CD8-positive, alpha-beta memory T cell (primary cell): ENCODE measurements around the gene AGL. TPM values are rescaled to one million over a fixed set of nuclear protein-coding genes. Genes with fewer than 3 reads are reported as not detected.
"Not testable (repeated sequence)": the region's sequence is repeated elsewhere in the genome, so short reads cannot be mapped to it uniquely, and the experiment has no call there.

Experiments used
- CTCF ChIA-PET: fragments of 350-600 bp; sonication (Branson Sonifier 250); formaldehyde crosslinking; loops from one replicate; lab custom pipeline; 2021; ENCODE audit warnings: antibody characterized with exemption; lab: Charles Lee
- POLR2A ChIA-PET: fragments of 350-600 bp; sonication (Branson Sonifier 250); formaldehyde crosslinking; loops from one replicate; lab custom pipeline; 2021; ENCODE audit warnings: antibody characterized with exemption; lab: Charles Lee
- DNase-seq, 5 donors: peaks; one replicate each; pipeline versions ENCODE4 v3.0.0 to v3.0.0-alpha.2; 2020 to 2022; ENCODE audit warnings: mixed read lengths in 1 of 5
- H3K27ac ChIP-seq: one replicate; pipeline ENCODE4 v1.7.0; 2013; ENCODE audit warnings: low read depth, mild to moderate bottlenecking, low read length, moderate library complexity
- H3K27me3 ChIP-seq: 2 replicates; pipeline ENCODE4 v1.7.0; 2013; ENCODE audit warnings: low read length, mild to moderate bottlenecking; ENCODE audit not compliant: insufficient read depth, poor library complexity, severe bottlenecking
- H3K36me3 ChIP-seq: 2 replicates; pipeline ENCODE4 v1.7.0; 2013; ENCODE audit warnings: mild to moderate bottlenecking, low read length, moderate library complexity; ENCODE audit not compliant: insufficient read depth
- H3K4me1 ChIP-seq: 2 replicates; pipeline ENCODE4 v1.7.0; 2013; ENCODE audit warnings: mild to moderate bottlenecking, low read length, moderate library complexity; ENCODE audit not compliant: insufficient read depth
- H3K4me3 ChIP-seq: 2 replicates; pipeline ENCODE4 v1.7.0; 2013; ENCODE audit warnings: mild to moderate bottlenecking, low read length
- H3K9me3 ChIP-seq: 2 replicates; pipeline ENCODE4 v1.7.0; 2013; ENCODE audit warnings: mild to moderate bottlenecking, low read length
- H3K27ac Mint-ChIP-seq, 8 donors: one replicate each; pipeline ENCODE4 v1.8.0; 2020 to 2021; ENCODE audit warnings: mixed read lengths in 8 of 8, mild to moderate bottlenecking in 6 of 8, inconsistent platforms in 3 of 8, moderate library complexity in 3 of 8
- H3K27me3 Mint-ChIP-seq, 2 donors: one replicate each; pipeline ENCODE4 v1.8.0; 2020 to 2021; ENCODE audit warnings: mixed read lengths in 2 of 2, mild to moderate bottlenecking in 1 of 2, moderate library complexity in 1 of 2
- H3K36me3 Mint-ChIP-seq, 3 donors: one replicate each; pipeline ENCODE4 v1.8.0; 2020 to 2021; ENCODE audit warnings: mixed read lengths in 3 of 3, inconsistent platforms in 1 of 3, mild to moderate bottlenecking in 1 of 3
- H3K4me1 Mint-ChIP-seq, 3 donors: one replicate each; pipeline ENCODE4 v1.8.0; 2020 to 2021; ENCODE audit warnings: mixed read lengths in 3 of 3, inconsistent platforms in 1 of 3, mild to moderate bottlenecking in 1 of 3
- H3K4me3 Mint-ChIP-seq, 7 donors: one replicate each; pipeline ENCODE4 v1.8.0; 2020 to 2021; ENCODE audit warnings: mixed read lengths in 7 of 7, mild to moderate bottlenecking in 6 of 7, moderate library complexity in 4 of 7, inconsistent platforms in 2 of 7
- H3K9me3 Mint-ChIP-seq, 5 donors: one replicate each; pipeline ENCODE4 v1.8.0; 2020 to 2022; ENCODE audit warnings: mixed read lengths in 5 of 5, mild to moderate bottlenecking in 3 of 5, moderate library complexity in 2 of 5, inconsistent platforms in 1 of 5
- polyA plus RNA-seq: library from polyadenylated mRNA; unstranded; fragments of 300-500 nt; fragmentation: Illumina TruSeq; gene quantifications from one replicate; pipeline ENCODE4 v1.2.3, GENCODE V29; 2021
- total RNA-seq, 2 experiments: library from RNA; stranded (reverse); gene quantifications; one replicate each; pipeline ENCODE4 v1.2.3, GENCODE V29; 2021

The AGL gene
- total and polyA plus RNA-seq, 3 experiments from 2014 or later: 8.0 to 16.4 (median 16.4) TPM

- H3K27me3 ChIP-seq, H3K4me1 Mint-ChIP-seq, CTCF ChIA-PET, H3K27me3 Mint-ChIP-seq, H3K9me3 ChIP-seq, H3K36me3 Mint-ChIP-seq, H3K36me3 ChIP-seq, POLR2A ChIA-PET, H3K27ac Mint-ChIP-seq, H3K4me3 ChIP-seq, H3K4me3 Mint-ChIP-seq, H3K4me1 ChIP-seq, H3K9me3 Mint-ChIP-seq, DNase-seq, H3K27ac ChIP-seq: not testable (repeated sequence)
These were observed 13.7 kb upstream of the AGL start for GRCh38 chr1:99836171-99837103.

DNA sequence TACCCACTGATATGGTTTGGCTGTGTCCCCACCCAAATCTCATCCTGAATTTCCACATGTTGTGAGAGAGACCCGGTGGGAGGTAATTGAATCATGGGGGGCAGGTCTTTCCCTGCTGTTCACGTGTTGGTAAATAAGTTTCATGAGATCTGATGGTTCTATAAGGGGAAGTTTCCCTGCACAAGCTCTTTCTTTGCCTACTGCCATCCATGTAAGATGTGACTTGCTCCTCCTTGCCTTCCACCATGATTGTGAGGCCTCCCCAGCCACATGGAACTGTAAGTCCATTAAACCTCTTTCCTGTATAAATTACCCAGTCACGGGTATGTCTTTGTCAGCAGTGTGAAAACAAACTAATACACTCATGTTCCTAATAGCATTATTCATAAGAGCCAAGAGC, 9.8 kb upstream of the AGL start:
- H3K9me3 Mint-ChIP-seq, H3K4me1 Mint-ChIP-seq, H3K27ac ChIP-seq, H3K27me3 Mint-ChIP-seq, H3K27ac Mint-ChIP-seq, H3K36me3 Mint-ChIP-seq, H3K4me1 ChIP-seq, H3K36me3 ChIP-seq, H3K9me3 ChIP-seq, H3K4me3 Mint-ChIP-seq, H3K27me3 ChIP-seq, H3K4me3 ChIP-seq, CTCF ChIA-PET, DNase-seq: not testable (repeated sequence)
- POLR2A ChIA-PET: interaction anchor here (0.7 kb wide), 1 partner anchor 236 kb away, joined by 6 read pairs; no protein-coding TSS in a partner anchor

DNA sequence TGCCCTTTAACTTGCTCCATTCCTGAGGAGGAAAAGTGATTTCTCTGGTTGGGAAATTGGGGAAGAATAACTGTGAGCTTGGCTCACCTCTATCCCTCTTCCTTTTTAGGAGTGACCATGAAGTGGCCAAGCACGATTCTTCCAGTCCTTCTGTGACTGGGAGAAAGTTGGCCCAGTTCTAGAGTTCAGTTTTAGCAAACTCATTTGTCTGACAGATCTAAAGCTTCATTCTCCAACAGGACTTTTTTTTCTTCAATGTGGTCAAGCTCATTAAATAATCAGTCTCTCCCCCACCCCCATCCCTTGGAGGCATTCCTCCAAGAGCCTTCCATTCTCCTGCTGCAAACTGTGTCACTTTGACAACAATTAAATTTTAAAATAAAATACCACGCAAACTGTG, 6.4 kb upstream of the AGL start:
- POLR2A ChIA-PET: no interaction called here

DNA sequence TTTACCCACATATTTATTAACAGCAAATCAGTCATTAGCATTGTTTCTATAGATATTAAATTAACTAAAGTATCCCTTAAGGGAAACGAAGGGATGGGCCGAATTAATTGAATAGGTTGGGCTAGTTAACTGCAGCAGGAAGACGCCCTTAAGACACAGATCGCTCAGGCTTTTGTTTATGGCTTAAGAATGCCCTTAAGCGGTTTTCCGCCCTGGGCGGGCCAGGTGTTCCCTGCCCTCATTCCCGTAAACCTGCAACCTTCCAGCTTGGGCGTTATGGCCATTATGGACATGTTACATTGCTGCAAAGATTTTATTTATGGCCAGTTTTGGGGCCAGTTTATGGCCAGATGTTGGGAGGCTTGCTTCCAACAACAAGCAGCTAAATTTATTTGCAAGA, 5.0 kb upstream of the AGL start:
- H3K9me3 Mint-ChIP-seq, CTCF ChIA-PET, H3K27me3 ChIP-seq, H3K27ac ChIP-seq, H3K36me3 ChIP-seq, POLR2A ChIA-PET, H3K9me3 ChIP-seq, H3K36me3 Mint-ChIP-seq, H3K4me1 ChIP-seq, DNase-seq, H3K4me3 Mint-ChIP-seq, H3K27me3 Mint-ChIP-seq, H3K27ac Mint-ChIP-seq, H3K4me3 ChIP-seq, H3K4me1 Mint-ChIP-seq: not testable (repeated sequence)

More for the DNA sequence above, 6.4 kb upstream of the AGL start:
- no peak overlapping the region for H3K27ac ChIP-seq
- no peaks in the 10 kb centered on the region for H3K27me3 ChIP-seq
- no peaks in the 10 kb centered on the region for H3K4me1 Mint-ChIP-seq
- DNase-seq: no peak
- H3K9me3 ChIP-seq: no peaks in the 10 kb centered on the region
- CTCF ChIA-PET: no interaction called here
- H3K9me3 Mint-ChIP-seq: peaks cover 0 to 4% (median 2%) of the 10 kb centered on the region in 5 donors
- H3K4me3 ChIP-seq: no peak overlapping the region
- no peaks in the 10 kb centered on the region for H3K36me3 ChIP-seq
- H3K27ac Mint-ChIP-seq: no peak overlapping the region
- H3K4me3 Mint-ChIP-seq: no peak overlapping the region
- no peaks in the 10 kb centered on the region for H3K27me3 Mint-ChIP-seq
- H3K36me3 Mint-ChIP-seq: peaks cover 0 to 1% (median 0%) of the 10 kb centered on the region in 3 donors
- no peaks in the 10 kb centered on the region for H3K4me1 ChIP-seq

DNA sequence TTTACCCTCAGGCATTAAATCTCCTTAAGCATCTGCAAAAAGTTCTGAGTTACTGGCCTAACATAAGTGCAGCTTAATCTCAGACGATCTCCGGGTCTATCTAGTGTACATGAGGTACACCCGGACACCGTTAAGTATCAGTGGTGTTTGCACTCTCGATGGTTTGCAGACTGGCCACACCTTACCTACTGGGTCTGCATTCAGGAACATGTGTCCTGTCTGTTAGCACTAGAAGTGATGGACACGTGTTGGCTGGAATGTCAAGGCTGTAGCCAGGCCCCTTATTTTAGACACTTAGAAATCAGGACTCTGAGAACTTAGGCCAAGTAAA, 783 bp upstream of the AGL start:
- Mint-ChIP-seq H3K9me3 (no peaks in the 10 kb centered on the region), H3K4me1 (peaks cover 30 to 40% (median 37%) of the 10 kb centered on the region in 3 donors), H3K36me3 (peaks cover 0 to 21% (median 2%) of the 10 kb centered on the region in 3 donors), H3K27me3 (no peaks in the 10 kb centered on the region), H3K27ac (peak overlapping the region; percentile 70 to 97 (median 94)), H3K4me3 (peak overlapping the region; percentile 90 to 100 (median 97))
- Histone ChIP-seq H3K27ac (peak overlapping the region; percentile 55), H3K4me1 (peaks cover 20% of the 10 kb centered on the region), H3K27me3 (no peaks in the 10 kb centered on the region), H3K9me3 (no peaks in the 10 kb centered on the region), H3K36me3 (no peaks in the 10 kb centered on the region), H3K4me3 (peak overlapping the region; percentile 79)
- DNase-seq: no peak
- CTCF ChIA-PET: no interaction called here
- POLR2A ChIA-PET: interaction anchor here (1.3 kb wide), 1 partner anchor 188 kb away, joined by 3 read pairs; a partner anchor contains a TSS

DNA sequence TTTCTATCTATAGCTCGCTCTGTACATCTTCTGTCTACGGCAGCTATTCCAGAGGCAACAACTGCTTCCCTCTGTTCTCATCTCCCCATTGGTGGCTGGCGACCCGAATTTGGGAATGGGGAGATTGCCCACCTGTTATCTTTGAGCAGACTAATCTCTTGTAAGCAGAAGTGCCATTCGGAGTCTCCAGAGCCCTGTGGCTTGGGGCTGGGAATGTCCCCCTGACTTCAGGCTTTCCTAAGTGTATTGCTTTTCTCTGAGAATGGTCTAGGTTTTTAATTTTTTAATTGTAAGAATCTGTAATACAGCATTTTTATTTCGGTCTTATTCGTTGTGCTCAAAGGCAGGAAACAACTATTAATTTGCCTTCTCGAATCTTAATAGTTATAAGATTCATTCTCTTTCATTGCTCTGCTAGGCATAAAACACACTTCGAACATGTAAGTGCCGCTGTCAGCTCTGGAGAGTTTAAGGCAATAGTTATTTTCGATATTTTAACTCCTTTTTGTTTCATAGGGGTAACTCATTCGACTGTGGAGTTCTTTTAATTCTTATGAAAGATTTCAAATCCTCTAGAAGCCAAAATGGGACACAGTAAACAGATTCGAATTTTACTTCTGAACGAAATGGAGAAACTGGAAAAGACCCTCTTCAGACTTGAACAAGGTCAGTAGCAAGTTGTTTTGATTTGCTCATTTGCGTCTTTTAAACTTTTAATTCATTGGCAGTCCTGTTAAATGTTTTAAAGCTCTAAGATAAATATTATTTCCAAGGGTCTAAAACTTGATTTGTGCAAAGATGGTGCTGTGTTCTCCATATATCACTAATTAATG, 514 bp downstream of the AGL start:
- no peak for DNase-seq
- H3K36me3 ChIP-seq: no peaks in the 10 kb centered on the region
- H3K9me3 ChIP-seq: no peaks in the 10 kb centered on the region
- POLR2A ChIA-PET: interaction anchor here (1.3 kb wide), 1 partner anchor 187 kb away, joined by 3 read pairs; a partner anchor contains a TSS
- peak overlapping the region; percentile 66 for H3K27ac ChIP-seq
- CTCF ChIA-PET: no interaction called here
- no peaks in the 10 kb centered on the region for H3K9me3 Mint-ChIP-seq
- H3K27ac Mint-ChIP-seq: peak overlapping the region; percentile 70 to 100 (median 96)
- peak overlapping the region; percentile 90 to 100 (median 97) for H3K4me3 Mint-ChIP-seq
- H3K36me3 Mint-ChIP-seq: peaks cover 0 to 31% (median 2%) of the 10 kb centered on the region in 3 donors
- peak overlapping the region; percentile 79 for H3K4me3 ChIP-seq
- H3K4me1 Mint-ChIP-seq: peaks cover 30 to 40% (median 37%) of the 10 kb centered on the region in 3 donors
- H3K4me1 ChIP-seq: peaks cover 20% of the 10 kb centered on the region
- H3K27me3 Mint-ChIP-seq: no peaks in the 10 kb centered on the region
- H3K27me3 ChIP-seq: no peaks in the 10 kb centered on the region

GRCh38 chr1:99851850-99852454, 1.8 kb downstream of the AGL start:
- no peak for DNase-seq
- Mint-ChIP-seq H3K27me3 (no peaks in the 10 kb centered on the region), H3K27ac (peak overlapping the region in 4 of 8 donors; percentile 24 to 70 (median 27)), H3K36me3 (peaks cover 4 to 36% (median 5%) of the 10 kb centered on the region in 3 donors), H3K4me3 (peak overlapping the region in 6 of 7 donors; percentile 6 to 60 (median 19)), H3K4me1 (peaks cover 30 to 40% (median 37%) of the 10 kb centered on the region in 3 donors), H3K9me3 (no peaks in the 10 kb centered on the region)
- Histone ChIP-seq H3K4me1 (peaks cover 20% of the 10 kb centered on the region), H3K36me3 (no peaks in the 10 kb centered on the region), H3K27me3 (no peaks in the 10 kb centered on the region), H3K27ac (no peak overlapping the region), H3K4me3 (no peak overlapping the region), H3K9me3 (no peaks in the 10 kb centered on the region)
- POLR2A ChIA-PET: no interaction called here
- CTCF ChIA-PET: no interaction called here
